Superior temporal gyrus (tissue), 1 donor: Measurements from ENCODE around the gene HTRA3.

Experiments used
- DNase-seq: peaks from one replicate; pipeline ENCODE4 v3.0.0-alpha.2; 2016; ENCODE audit errors: extremely low spot score

Gene HTRA3

DNA sequence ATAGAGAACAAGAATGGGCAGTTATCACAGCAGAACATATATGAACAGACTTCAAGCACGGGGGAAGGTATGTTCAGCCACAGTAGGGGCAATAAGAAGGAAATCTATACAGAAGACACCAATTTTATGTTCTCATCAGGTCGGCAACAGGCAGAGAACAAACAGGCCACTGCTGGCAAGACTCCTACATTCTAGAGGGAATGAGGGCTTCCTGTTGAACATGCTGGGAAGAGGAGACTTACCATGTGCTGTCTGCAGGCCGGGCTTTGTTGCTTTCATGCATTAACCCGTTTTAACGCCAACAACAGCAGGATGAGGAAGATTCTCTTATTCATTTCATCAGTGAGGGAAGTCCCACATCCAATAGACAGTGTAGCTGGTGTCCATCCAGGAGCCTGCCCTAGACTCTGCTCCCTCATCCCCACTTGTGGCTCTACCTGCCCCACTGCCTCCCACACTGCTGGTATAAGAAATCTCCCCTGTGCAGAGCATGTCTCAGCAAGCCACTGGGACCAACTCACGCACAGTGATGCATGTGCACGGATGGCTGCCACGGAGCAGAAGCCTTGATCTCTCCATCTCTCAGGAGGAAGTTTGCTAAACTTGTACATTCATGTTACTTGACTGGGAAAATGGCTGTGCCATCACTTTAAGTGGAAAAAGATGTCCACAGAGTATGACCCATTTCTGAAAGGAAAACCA, 86.5 kb downstream of the HTRA3 start:
- no peak for DNase-seq
